A549 (cell line): ENCODE results near the gene CFAP61. TPM values are rescaled to one million over a fixed set of nuclear protein-coding genes. Genes with fewer than 3 reads are reported as not detected.
A peak's percentile ranks its signal among the peaks of the same experiment; 100 is the strongest.

Source experiments
- ATAC-seq, 2 experiments: fragments of 200-7000 bp in 1 of 2; fragments of >200 bp in 1 of 2; cut with Nextera tagmentation in 1 of 2; cut with Tn5 transposase in 1 of 2; 3 replicates each; pipeline versions ENCODE4 v1.8.0 to v1.9.1; 2018 to 2020; ENCODE audit warnings: mild to moderate bottlenecking in 1 of 2, moderate library complexity in 1 of 2
- CTCF ChIA-PET: fragments of 300-600 bp; sonication (Branson Sonifier 250); formaldehyde crosslinking; extraction: SDS; loops from one replicate; lab custom pipeline; 2021; ENCODE audit warnings: antibody characterized with exemption, inconsistent platforms; lab: Yijun Ruan, JAX
- POLR2A ChIA-PET: fragments of 350-600 bp; formaldehyde crosslinking; extraction: SDS; loops from one replicate; lab custom pipeline; 2021; ENCODE audit warnings: antibody characterized with exemption, inconsistent platforms; lab: Yijun Ruan, JAX
- DNase-seq, 2 experiments: peaks; one replicate each; pipeline versions ENCODE4 v3.0.0 to v3.0.0-alpha.2; 2011 to 2016; ENCODE audit warnings: low read depth in 1 of 2, low spot score in 1 of 2
- FAIRE-seq: peaks from 2 replicates; lab custom pipeline; 2011; peaks lifted over from hg19 to GRCh38; lab: Jason Lieb, UNC
- H3K27ac ChIP-seq, 2 experiments: fragments of >200 bp; sonication (Bioruptor Twin); formaldehyde crosslinking; 3 replicates each; pipeline ENCODE4 v1.5.1; 2016 to 2017
- H3K4me1 ChIP-seq: fragments of >200 bp; sonication (Bioruptor Twin); formaldehyde crosslinking; 3 replicates; pipeline ENCODE4 v1.6.1; 2016
- H3K4me2 ChIP-seq: fragments of >200 bp; sonication (Bioruptor Twin); formaldehyde crosslinking; 3 replicates; pipeline ENCODE4 v1.6.1; 2016
- H3K4me3 ChIP-seq: fragments of >200 bp; sonication (Bioruptor Twin); formaldehyde crosslinking; 3 replicates; pipeline ENCODE4 v1.5.1; 2016
- H3K9me3 ChIP-seq: fragments of >200 bp; sonication (Bioruptor Twin); formaldehyde crosslinking; 3 replicates; pipeline ENCODE4 v1.6.1; 2016
- CBX8 ChIP-seq: fragments of 200-600 bp; sonication (generic); IDR thresholded peaks from 2 replicates; pipeline ENCODE4 v1.6.1; 2016
- CEBPB ChIP-seq, 2 experiments: fragments of >200 bp in 1 of 2; sonication (Bioruptor Twin) in 1 of 2; formaldehyde crosslinking in 1 of 2; IDR thresholded peaks; 2 replicates each; pipeline ENCODE4 v1.6.1; 2012 to 2016
- EHF ChIP-seq: fragments of 250-450 bp; sonication (Bioruptor Pico); IDR thresholded peaks from 2 replicates; pipeline ENCODE4 v1.5.0; 2020; ENCODE audit warnings: mild to moderate bottlenecking
- EHMT2 ChIP-seq: fragments of 200-600 bp; sonication (generic); IDR thresholded peaks from 2 replicates; pipeline ENCODE4 v1.6.1; 2016; ENCODE audit warnings: antibody characterized with exemption, low read depth, mild to moderate bottlenecking, moderate library complexity
- ESRRA ChIP-seq: fragments of 150-350 bp; IDR thresholded peaks from 2 replicates; pipeline ENCODE4 v1.6.1; 2014; ENCODE audit warnings: mild to moderate bottlenecking, low read length, borderline replicate concordance
- HDAC2 ChIP-seq: fragments of 200-600 bp; sonication (generic); IDR thresholded peaks from 2 replicates; pipeline ENCODE4 v1.6.1; 2016
- HEYL ChIP-seq: fragments of 250-450 bp; sonication (Bioruptor Pico); IDR thresholded peaks from 2 replicates; pipeline ENCODE4 v1.8.0; 2021; ENCODE audit warnings: mild to moderate bottlenecking, moderate library complexity
- HOXB5 ChIP-seq: fragments of 250-450 bp; sonication (Bioruptor Pico); IDR thresholded peaks from 2 replicates; pipeline ENCODE4 v1.5.0; 2020; ENCODE audit warnings: mild to moderate bottlenecking, moderate library complexity
- JUN ChIP-seq, 2 experiments: fragments of >200 bp; sonication (Bioruptor Twin); formaldehyde crosslinking; IDR thresholded peaks; 2 replicates in 1 of 2; 3 replicates in 1 of 2; pipeline ENCODE4 v1.6.1; 2016 to 2017
- KDM1A ChIP-seq: fragments of 200-600 bp; sonication (generic); IDR thresholded peaks from 2 replicates; pipeline ENCODE4 v1.6.1; 2016; ENCODE audit warnings: low read depth, mild to moderate bottlenecking
- MAFK ChIP-seq: fragments of 450-650 bp; IDR thresholded peaks from 2 replicates; pipeline ENCODE4 v1.6.1; 2014; ENCODE audit not compliant: partially characterized antibody
- MYC ChIP-seq: IDR thresholded peaks from 2 replicates; pipeline ENCODE4 v1.6.1; 2012; ENCODE audit warnings: mild to moderate bottlenecking, inconsistent platforms, low read length, improper control_type of control experiment, borderline replicate concordance
- NFE2L2 ChIP-seq: fragments of 150-350 bp; conservative IDR thresholded peaks from 2 replicates; pipeline ENCODE4 v1.6.1; 2014; ENCODE audit warnings: low read length
- NR3C1 ChIP-seq: fragments of >200 bp; sonication (Bioruptor Twin); formaldehyde crosslinking; IDR thresholded peaks from 3 replicates; pipeline ENCODE4 v1.6.1; 2017
- POLR2AphosphoS2 ChIP-seq: conservative IDR thresholded peaks from 2 replicates; pipeline ENCODE4 v1.6.1; 2012; ENCODE audit warnings: low read length, improper control_type of control experiment, inconsistent platforms
- RCOR1 ChIP-seq: fragments of 150-350 bp; IDR thresholded peaks from 2 replicates; pipeline ENCODE4 v1.6.1; 2014; ENCODE audit warnings: antibody characterized with exemption, low read length, low read depth
- RFX5 ChIP-seq: fragments of 450-650 bp; IDR thresholded peaks from 2 replicates; pipeline ENCODE4 v1.7.1; 2014; ENCODE audit warnings: antibody characterized with exemption, mild to moderate bottlenecking, moderate library complexity
- RNF2 ChIP-seq: fragments of 200-600 bp; sonication (generic); IDR thresholded peaks from 2 replicates; pipeline ENCODE4 v1.6.1; 2016; ENCODE audit warnings: low read depth, mild to moderate bottlenecking, antibody characterized with exemption, moderate library complexity, borderline replicate concordance
- ZC3H11A ChIP-seq: fragments of 450-650 bp; IDR thresholded peaks from 2 replicates; pipeline ENCODE4 v1.6.1; 2014; ENCODE audit warnings: antibody characterized with exemption, mild to moderate bottlenecking
- ZFP36 ChIP-seq: fragments of 450-650 bp; IDR thresholded peaks from 2 replicates; pipeline ENCODE4 v1.6.1; 2014; ENCODE audit warnings: borderline replicate concordance; ENCODE audit not compliant: partially characterized antibody
- ZNF302 ChIP-seq: fragments of 250-450 bp; sonication (Bioruptor Pico); IDR thresholded peaks from 2 replicates; pipeline ENCODE4 v1.9.0; 2021; ENCODE audit warnings: inconsistent platforms, mild to moderate bottlenecking, moderate library complexity
- ZSCAN20 ChIP-seq: fragments of 250-450 bp; sonication (Bioruptor Pico); IDR thresholded peaks from 2 replicates; pipeline ENCODE4 v1.8.0; 2022; ENCODE audit warnings: mild to moderate bottlenecking, moderate library complexity
- WGBS: methylation state at CpG from one replicate; pipeline ENCODE4 v1.1.6; 2017; ENCODE audit errors: missing lambda C conversion rate; 5-methylcytosine and 5-hydroxymethylcytosine counted together
- polyA plus RNA-seq, 4 experiments: library from polyadenylated mRNA; depleted of rRNA in 3 of 4; stranded (reverse); fragments of >200 nt; fragmentation: RNase III in 1 of 4; extraction: RNeasy Plus Mini Kit Qiagen cat#74134 plus additional on column Dnase treatment in 1 of 4; gene quantifications; 2 replicates in 3 of 4; 3 replicates in 1 of 4; pipeline ENCODE4 v1.2.3, GENCODE V29; 2011 to 2017
- TF ChIP-seq, protein P1 (sequence below): fragments of >200 bp; sonication (Bioruptor Twin); formaldehyde crosslinking; IDR thresholded peaks from 2 replicates; pipeline ENCODE4 v1.6.1; 2016
- TF ChIP-seq, protein P2 (sequence below): IDR thresholded peaks from 2 replicates; pipeline ENCODE4 v1.6.1; 2012
- TF ChIP-seq, protein P3 (sequence below): fragments of 200-600 bp; sonication (generic); IDR thresholded peaks from 2 replicates; pipeline ENCODE4 v1.6.1; 2016; ENCODE audit warnings: antibody characterized with exemption, mild to moderate bottlenecking, moderate library complexity
- TF ChIP-seq, protein P4 (sequence below): IDR thresholded peaks from 2 replicates; pipeline ENCODE4 v1.6.1; 2012; ENCODE audit warnings: low read depth, borderline replicate concordance
- TF ChIP-seq, protein P5 (sequence below): fragments of 250-450 bp; sonication (Bioruptor Pico); IDR thresholded peaks from 2 replicates; pipeline ENCODE4 v1.5.0; 2020; ENCODE audit warnings: low read depth, mild to moderate bottlenecking, moderate library complexity

The CFAP61 gene
- polyA plus RNA-seq, 2 of the 4 experiments (the other 2 are of a cell fraction): 0.39 to 0.70 TPM

DNA sequence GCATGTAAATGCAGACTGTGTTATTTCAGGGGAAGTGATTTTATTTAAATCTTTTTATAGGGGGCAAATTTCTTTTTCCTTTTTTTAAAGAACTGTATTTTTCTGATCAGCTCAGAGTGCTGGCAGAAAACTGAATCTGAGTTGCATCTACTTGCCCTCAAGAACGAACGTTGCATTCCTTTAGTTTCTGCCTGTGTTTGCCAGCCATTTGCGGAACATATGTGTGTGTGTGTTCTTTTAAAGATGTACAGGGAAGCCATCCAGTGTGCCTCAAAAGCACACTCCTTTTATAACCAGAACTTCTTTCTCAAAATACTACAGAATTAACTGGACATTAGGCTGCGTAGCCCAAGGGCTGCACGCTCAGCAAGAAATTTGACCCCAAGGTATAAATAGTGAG lies 289.7 kb downstream of the CFAP61 start:
- 69% methylated on average over 5 of the region's 5 CpGs for WGBS
- no peak for DNase-seq
- no peak overlapping the region for H3K27ac ChIP-seq
- no peaks in the 10 kb centered on the region for H3K4me1 ChIP-seq
- CTCF ChIA-PET: interaction anchor here (0.9 kb wide), 1 partner anchor 18 kb away, joined by 3 read pairs; no protein-coding TSS in a partner anchor
- TF ChIP-seq JUN (IDR thresholded peaks at IDR 0.05) (no peak), MAFK (no peak)
- TF ChIP-seq, all 56 proteins: peak for 0
- no peak for FAIRE-seq
- no peaks in the 10 kb centered on the region for H3K9me3 ChIP-seq
- H3K4me3 ChIP-seq: no peak overlapping the region
- H3K4me2 ChIP-seq: no peak overlapping the region
- POLR2A ChIA-PET: no interaction called here
- no peak for ATAC-seq

DNA sequence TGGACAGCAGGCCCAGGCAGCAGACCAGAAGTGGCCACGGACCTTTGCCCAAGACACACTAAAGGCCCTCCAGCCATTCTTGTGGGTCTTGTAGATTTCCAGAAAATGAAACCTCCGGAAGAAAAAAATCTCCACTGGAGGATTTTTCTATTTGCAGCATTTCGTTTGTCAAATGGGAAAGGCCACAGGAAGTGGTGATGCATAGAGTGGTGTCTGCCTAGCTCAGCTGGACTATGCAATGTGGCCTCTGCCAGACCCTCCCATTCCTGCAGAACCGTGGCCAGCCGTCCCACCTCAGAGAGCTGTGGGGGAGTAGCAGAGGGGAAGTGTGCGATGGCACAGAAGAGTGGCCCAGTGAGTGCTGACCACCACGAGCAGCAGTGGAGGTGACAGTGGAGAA lies 291.6 kb downstream of the CFAP61 start:
- no peaks in the 10 kb centered on the region for H3K4me1 ChIP-seq
- TF ChIP-seq, protein P1, sequence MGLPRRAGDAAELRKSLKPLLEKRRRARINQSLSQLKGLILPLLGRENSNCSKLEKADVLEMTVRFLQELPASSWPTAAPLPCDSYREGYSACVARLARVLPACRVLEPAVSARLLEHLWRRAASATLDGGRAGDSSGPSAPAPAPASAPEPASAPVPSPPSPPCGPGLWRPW: no peak
- no peak for TF ChIP-seq RNF2
- no peak for TF ChIP-seq HOXB5 (CRISPR knock-in tag)
- no peak for TF ChIP-seq RCOR1
- TF ChIP-seq MYC: no peak
- TF ChIP-seq ZSCAN20 (CRISPR knock-in tag): no peak
- no peak for TF ChIP-seq CBX8
- TF ChIP-seq NR3C1: no peak
- no peak for FAIRE-seq
- WGBS: 25% methylated on average over 7 of the region's 7 CpGs
- H3K4me2 ChIP-seq: no peak overlapping the region
- CTCF ChIA-PET: interaction anchor here (1.1 kb wide), 1 partner anchor 72 kb away, joined by 3 read pairs; no protein-coding TSS in a partner anchor
- POLR2A ChIA-PET: no interaction called here
- no peak overlapping the region for H3K4me3 ChIP-seq
- no peak for DNase-seq
- H3K27ac ChIP-seq: no peak overlapping the region
- ATAC-seq: no peak
- H3K9me3 ChIP-seq: 0 out of 3 replicates have a peak, but pooled peaks cover 2% of the 10 kb centered on the region

DNA sequence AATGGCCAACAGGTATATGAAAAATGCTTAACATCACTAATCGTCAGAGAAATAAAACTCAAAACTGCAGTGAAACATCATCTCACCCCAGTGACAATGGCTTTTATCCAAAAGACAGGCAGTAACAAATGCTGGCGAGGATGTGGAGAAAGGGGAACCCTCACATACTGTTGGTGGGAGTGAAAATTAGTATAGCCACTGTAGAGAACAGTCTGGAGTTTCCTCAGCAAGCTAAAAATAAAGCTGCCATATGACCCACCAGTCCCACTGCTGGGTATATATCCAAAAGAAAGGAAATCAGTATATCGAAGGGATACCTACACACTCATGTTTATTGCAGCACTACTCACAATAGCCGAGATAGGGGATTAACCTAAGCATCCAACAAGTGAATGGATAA lies 292.1 kb downstream of the CFAP61 start:
- ATAC-seq (no peak), FAIRE-seq (peak; percentile 46), DNase-seq (no peak)
- POLR2A ChIA-PET: no interaction called here
- WGBS: 18% methylated on average over 4 of the region's 4 CpGs
- Histone ChIP-seq H3K4me2 (no peak overlapping the region), H3K9me3 (0 out of 3 replicates have a peak, but pooled peaks cover 2% of the 10 kb centered on the region), H3K4me3 (no peak overlapping the region), H3K27ac (no peak overlapping the region), H3K4me1 (no peaks in the 10 kb centered on the region)
- CTCF ChIA-PET: no interaction called here
- no peak for TF ChIP-seq CBX8
- TF ChIP-seq HEYL (CRISPR knock-in tag): no peak
- TF ChIP-seq CEBPB (IDR thresholded peaks at IDR 0.05): no peak
- no peak for TF ChIP-seq EHMT2
- no peak for TF ChIP-seq EHF
- no peak for TF ChIP-seq RCOR1
- no peak for TF ChIP-seq RFX5
- TF ChIP-seq ZNF302 (CRISPR knock-in tag): no peak
- TF ChIP-seq NFE2L2: no peak
- TF ChIP-seq, protein P2, sequence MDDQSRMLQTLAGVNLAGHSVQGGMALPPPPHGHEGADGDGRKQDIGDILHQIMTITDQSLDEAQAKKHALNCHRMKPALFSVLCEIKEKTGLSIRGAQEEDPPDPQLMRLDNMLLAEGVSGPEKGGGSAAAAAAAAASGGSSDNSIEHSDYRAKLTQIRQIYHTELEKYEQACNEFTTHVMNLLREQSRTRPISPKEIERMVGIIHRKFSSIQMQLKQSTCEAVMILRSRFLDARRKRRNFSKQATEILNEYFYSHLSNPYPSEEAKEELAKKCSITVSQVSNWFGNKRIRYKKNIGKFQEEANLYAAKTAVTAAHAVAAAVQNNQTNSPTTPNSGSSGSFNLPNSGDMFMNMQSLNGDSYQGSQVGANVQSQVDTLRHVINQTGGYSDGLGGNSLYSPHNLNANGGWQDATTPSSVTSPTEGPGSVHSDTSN: no peak

DNA sequence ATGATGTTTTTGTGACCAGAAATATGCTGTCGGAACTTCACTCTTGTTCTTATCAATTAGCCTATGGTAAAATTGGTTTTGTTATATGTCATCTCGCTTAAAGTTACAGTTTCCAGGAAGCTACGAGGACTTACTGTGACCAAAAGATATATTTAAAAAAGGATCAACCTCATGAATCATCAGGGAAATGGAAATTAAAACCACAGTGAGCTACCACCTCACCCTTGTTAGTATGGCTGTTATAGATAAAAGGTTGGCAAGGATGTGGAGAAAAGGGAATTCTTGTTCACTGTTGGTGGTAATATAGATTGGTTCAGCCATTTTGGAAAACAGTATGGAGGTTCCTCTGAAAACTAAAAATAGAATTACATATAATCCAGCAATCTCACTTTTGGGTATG lies 301.2 kb downstream of the CFAP61 start:
- WGBS: 33% methylated on average over 3 of the region's 3 CpGs
- Histone ChIP-seq H3K27ac (no peak overlapping the region), H3K9me3 (peaks cover 10% of the 10 kb centered on the region; the same call in 2 of the 3 replicates), H3K4me3 (no peak overlapping the region), H3K4me1 (no peaks in the 10 kb centered on the region), H3K4me2 (no peak overlapping the region)
- no peak for FAIRE-seq
- POLR2A ChIA-PET: no interaction called here
- CTCF ChIA-PET: interaction anchor here (0.7 kb wide), 1 partner anchor 233 kb away, joined by 3 read pairs; no protein-coding TSS in a partner anchor
- no peak for ATAC-seq
- no peak for DNase-seq
- no peak for TF ChIP-seq ZNF302 (CRISPR knock-in tag)
- TF ChIP-seq ESRRA: no peak
- TF ChIP-seq ZFP36: no peak
- no peak for TF ChIP-seq POLR2AphosphoS2
- no peak for TF ChIP-seq ZC3H11A
- TF ChIP-seq, protein P3, sequence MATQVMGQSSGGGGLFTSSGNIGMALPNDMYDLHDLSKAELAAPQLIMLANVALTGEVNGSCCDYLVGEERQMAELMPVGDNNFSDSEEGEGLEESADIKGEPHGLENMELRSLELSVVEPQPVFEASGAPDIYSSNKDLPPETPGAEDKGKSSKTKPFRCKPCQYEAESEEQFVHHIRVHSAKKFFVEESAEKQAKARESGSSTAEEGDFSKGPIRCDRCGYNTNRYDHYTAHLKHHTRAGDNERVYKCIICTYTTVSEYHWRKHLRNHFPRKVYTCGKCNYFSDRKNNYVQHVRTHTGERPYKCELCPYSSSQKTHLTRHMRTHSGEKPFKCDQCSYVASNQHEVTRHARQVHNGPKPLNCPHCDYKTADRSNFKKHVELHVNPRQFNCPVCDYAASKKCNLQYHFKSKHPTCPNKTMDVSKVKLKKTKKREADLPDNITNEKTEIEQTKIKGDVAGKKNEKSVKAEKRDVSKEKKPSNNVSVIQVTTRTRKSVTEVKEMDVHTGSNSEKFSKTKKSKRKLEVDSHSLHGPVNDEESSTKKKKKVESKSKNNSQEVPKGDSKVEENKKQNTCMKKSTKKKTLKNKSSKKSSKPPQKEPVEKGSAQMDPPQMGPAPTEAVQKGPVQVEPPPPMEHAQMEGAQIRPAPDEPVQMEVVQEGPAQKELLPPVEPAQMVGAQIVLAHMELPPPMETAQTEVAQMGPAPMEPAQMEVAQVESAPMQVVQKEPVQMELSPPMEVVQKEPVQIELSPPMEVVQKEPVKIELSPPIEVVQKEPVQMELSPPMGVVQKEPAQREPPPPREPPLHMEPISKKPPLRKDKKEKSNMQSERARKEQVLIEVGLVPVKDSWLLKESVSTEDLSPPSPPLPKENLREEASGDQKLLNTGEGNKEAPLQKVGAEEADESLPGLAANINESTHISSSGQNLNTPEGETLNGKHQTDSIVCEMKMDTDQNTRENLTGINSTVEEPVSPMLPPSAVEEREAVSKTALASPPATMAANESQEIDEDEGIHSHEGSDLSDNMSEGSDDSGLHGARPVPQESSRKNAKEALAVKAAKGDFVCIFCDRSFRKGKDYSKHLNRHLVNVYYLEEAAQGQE: no peak
- no peak for TF ChIP-seq HDAC2
- TF ChIP-seq, protein P4, sequence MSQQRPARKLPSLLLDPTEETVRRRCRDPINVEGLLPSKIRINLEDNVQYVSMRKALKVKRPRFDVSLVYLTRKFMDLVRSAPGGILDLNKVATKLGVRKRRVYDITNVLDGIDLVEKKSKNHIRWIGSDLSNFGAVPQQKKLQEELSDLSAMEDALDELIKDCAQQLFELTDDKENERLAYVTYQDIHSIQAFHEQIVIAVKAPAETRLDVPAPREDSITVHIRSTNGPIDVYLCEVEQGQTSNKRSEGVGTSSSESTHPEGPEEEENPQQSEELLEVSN: no peak
- TF ChIP-seq KDM1A: no peak
- TF ChIP-seq, protein P5, sequence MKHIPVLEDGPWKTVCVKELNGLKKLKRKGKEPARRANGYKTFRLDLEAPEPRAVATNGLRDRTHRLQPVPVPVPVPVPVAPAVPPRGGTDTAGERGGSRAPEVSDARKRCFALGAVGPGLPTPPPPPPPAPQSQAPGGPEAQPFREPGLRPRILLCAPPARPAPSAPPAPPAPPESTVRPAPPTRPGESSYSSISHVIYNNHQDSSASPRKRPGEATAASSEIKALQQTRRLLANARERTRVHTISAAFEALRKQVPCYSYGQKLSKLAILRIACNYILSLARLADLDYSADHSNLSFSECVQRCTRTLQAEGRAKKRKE (CRISPR knock-in tag): no peak
